GM12892 (cell line): Measurements from ENCODE around the gene CAMKK1.
A peak's percentile ranks its signal among the peaks of the same experiment; 100 is the strongest.

Experiments used
- DNase-seq: peaks from one replicate; pipeline ENCODE4 v3.0.0; 2011; ENCODE audit not compliant: insufficient read length
- FAIRE-seq: peaks from 2 replicates; lab custom pipeline; 2011; peaks lifted over from hg19 to GRCh38; lab: Jason Lieb, UNC
- POLR2A ChIP-seq: IDR thresholded peaks from 2 replicates; pipeline ENCODE4 v1.6.1; 2011; ENCODE audit warnings: low read depth, low read length, control low read depth
- POLR2AphosphoS5 ChIP-seq: IDR thresholded peaks from 2 replicates; pipeline ENCODE4 v1.6.1; 2011; ENCODE audit warnings: low read depth, low read length, control low read depth
- TAF1 ChIP-seq: IDR thresholded peaks from 2 replicates; pipeline ENCODE4 v1.6.1; 2011; ENCODE audit warnings: low read depth, mild to moderate bottlenecking, control low read depth, low read length, borderline replicate concordance

CAMKK1 gene

GRCh38 chr17:3885970-3886369 is 6.9 kb downstream of the CAMKK1 start:
- no peak for FAIRE-seq
- no peak for DNase-seq
- TF ChIP-seq POLR2A (no peak), TAF1 (no peak), POLR2AphosphoS5 (no peak)

DNA sequence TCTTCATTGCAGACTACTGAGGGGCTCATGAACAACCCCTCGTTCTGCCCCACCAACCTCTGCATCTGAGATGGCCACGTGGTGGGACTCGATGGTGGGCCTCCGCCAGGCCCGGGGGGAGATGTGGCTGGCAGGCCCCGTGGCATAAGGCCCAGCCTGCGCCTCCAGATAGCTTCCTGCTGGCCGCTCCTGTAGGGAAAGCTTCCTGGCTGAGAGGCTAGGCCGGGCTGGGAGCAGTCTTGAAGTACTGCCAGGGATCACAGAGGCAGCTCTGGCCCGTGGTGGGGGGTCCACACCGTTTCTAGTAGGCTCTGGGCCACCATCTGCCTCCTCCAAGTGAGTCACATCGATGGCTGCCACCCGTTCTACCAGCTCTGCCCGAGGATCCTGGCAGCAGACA is 7.6 kb downstream of the CAMKK1 start:
- DNase-seq (no peak), FAIRE-seq (no peak)
- TF ChIP-seq TAF1 (no peak), POLR2A (no peak), POLR2AphosphoS5 (no peak)

DNA sequence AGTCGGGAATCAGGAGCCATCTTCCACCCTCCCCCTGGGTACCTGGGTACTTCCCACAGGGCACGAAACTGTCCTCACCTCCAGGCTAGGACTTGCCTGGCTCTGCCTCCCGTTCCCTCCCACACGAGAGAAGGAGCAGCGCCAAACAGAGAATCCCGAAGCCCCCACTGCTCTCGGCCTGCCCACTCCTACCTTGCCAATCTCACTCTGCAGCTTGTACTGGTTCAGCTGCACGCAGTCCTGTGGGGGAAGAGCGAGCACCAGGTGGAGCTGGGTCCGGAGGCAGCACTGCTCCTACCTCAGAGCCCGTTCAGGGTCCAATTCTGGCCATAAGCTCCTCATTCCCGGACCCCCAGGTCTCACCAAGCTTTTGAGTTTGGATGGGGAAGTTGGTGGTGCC is 8.7 kb downstream of the CAMKK1 start:
- FAIRE-seq (no peak), DNase-seq (no peak)
- no peak for TF ChIP-seq POLR2AphosphoS5
- TF ChIP-seq POLR2A, result no peak
- TF ChIP-seq TAF1, result no peak

DNA sequence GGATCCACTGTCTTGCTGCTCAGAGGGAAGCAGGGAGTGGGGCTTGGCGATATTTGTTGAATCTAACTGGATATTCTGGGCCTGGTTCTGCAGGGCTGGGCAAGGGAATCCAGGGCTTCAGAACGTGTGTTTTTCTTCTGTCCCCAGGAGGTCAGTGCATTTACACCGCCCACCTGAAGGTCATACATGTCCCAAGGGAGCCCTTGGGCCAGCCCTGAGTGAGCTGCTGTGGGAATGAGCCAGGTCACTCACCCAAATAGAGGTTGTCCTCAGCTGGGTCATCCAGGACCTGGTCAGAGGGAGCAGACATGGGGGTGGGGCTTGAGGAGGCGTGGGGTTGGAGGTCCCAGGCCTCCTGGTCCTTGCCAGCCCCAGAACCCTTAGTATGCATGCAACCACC is 10.6 kb downstream of the CAMKK1 start:
- TF ChIP-seq POLR2A, result no peak
- no peak for TF ChIP-seq POLR2AphosphoS5
- TF ChIP-seq TAF1, result no peak
- DNase-seq, result no peak
- no peak for FAIRE-seq

DNA sequence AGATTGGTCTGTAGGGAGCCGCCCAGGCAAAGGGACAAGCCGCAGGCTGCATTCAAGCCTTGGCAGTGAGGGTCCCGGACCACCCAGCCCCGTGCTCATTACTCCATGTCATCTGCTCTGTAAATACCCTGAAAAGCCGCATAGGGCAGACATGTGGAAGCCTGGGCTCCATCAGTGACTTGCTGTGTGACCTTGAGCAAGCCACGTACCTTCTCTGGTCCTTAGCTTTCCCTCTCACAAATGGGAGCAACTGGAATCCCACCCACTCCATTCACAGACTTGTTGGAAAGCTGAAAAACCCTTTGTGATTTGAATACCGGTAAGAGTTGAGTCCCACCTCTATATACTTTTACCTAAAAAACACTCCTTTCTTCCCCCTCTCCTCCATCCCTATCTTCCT is 11.9 kb downstream of the CAMKK1 start:
- DNase-seq (no peak), FAIRE-seq (no peak)
- TF ChIP-seq TAF1 (no peak), POLR2AphosphoS5 (no peak)

DNA sequence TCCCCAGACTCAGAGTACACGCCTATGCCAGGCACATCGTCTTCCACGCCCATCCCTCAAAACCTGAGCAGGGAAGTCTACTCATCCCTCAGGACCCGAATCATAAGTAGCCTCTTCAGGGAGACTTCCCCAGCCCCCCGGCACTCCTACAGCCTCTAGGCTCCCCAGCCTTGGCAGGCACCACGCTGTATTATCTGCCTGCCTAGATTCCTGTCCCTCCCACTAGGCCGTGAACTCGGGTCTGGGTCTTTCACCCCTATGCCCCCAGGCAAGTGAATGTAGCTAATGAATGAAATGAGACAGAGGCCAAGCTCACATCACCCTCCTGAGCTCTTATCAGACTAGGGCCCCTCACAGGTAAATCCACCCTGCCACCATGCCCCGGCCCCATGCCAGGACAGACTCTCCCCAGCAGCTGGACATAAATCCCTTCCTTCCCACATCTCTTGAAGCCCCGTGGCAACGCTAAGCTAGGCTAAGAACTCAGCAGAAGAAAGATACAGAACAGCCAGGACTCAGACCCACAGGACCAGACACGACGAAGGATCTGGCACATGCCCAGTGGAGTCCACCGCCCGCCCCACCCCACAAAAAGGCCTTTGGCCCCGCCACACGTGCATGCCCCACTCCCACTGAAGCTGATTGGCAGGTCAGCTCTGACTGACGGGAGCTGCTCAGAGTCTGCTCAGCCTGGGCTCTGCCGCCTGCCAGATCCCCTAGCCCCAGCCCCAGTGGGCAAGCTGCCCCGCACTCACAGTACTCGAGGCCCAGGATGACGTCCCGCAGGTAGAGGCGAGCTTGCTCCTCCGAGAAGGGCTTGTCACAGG is 13.0 kb downstream of the CAMKK1 start:
- FAIRE-seq, result no peak
- TF ChIP-seq POLR2A (no peak), POLR2AphosphoS5 (no peak), TAF1 (no peak)
- DNase-seq, result no peak

DNA sequence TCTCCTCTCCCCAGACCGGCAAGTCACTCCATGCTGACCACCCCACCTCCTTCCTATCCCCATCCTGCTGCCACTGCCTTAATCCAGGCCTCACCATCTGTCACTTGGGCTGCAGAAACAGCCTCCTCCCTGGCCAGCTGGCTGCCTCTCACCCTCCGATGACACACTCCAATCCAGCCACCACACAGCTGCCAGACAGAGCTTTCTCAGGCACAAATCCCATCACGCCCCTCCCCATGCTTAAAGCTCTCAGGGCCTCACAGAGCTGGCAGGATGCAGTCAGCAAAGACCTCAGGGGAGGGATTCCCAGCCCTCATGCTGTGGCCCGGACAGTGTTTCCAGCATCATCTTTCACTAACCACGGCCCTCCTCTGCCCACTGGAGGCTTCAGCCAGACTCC is 13.7 kb downstream of the CAMKK1 start:
- FAIRE-seq (no peak), DNase-seq (no peak)
- no peak for TF ChIP-seq POLR2AphosphoS5
- TF ChIP-seq POLR2A, result no peak
- TF ChIP-seq TAF1, result no peak

DNA sequence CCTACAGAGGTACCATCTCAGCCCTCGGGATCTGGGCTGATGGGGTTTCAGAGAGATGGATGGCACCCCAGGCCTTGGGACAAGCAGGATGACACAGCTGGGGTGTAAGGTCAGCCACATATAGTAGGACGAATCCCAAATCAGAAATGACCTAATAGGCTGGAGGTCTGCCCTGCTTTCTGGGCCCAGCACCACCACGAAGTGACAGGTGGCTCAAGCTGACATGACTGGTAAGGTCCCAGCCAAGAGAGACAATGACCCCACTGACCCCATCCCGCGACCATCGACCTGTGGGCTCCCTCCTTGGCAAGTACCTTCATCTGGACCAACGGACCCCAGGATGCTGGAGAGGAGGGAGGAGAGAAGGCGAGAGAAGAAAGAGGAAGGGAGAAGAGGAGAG is 15.6 kb downstream of the CAMKK1 start:
- no peak for FAIRE-seq
- no peak for DNase-seq
- TF ChIP-seq POLR2AphosphoS5 (no peak), POLR2A (no peak), TAF1 (no peak)

DNA sequence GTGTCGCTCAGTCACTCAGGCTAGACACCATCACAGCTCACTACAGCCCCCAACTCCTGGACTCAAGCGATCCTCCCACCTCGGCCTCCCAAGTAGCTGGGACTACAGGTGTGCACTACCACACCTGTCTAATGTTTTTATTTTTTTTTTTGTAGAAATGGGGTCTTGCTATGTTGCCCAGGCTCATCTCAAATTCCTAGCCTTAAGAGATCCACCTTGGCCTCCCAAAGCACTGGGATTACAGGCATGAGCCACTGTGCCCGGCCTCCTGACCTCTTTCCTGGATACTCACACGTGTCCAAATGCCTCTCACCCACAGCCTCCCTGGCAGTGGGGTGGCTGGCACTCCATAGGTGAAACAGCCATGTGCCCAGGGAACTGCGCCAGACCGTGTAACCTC is 17.5 kb downstream of the CAMKK1 start:
- TF ChIP-seq TAF1 (no peak), POLR2A (no peak), POLR2AphosphoS5 (no peak)
- no peak for FAIRE-seq

DNA sequence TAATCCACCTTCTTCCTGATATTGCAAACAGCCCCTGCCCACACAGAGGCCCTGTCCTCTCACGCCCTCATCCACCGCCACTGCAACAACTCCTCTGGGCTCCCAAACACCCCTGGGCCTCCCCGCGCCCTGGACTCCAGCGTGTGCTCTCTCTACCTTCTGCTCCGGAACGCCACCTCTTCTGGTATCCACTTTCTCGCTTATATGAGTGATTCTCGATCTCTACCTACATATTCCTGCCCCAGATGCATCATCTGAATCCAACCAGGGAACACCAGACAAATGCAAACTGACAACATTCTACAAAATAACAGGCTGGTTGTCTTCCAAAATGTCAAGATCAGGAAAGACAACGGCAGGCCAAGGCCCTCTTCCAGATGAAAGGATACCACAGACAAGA is 19.0 kb downstream of the CAMKK1 start:
- DNase-seq (no peak), FAIRE-seq (no peak)
- TF ChIP-seq POLR2A, result no peak
- no peak for TF ChIP-seq TAF1
- TF ChIP-seq POLR2AphosphoS5, result no peak

More for the DNA sequence above, 17.5 kb downstream of the CAMKK1 start:
- no peak for DNase-seq

DNA sequence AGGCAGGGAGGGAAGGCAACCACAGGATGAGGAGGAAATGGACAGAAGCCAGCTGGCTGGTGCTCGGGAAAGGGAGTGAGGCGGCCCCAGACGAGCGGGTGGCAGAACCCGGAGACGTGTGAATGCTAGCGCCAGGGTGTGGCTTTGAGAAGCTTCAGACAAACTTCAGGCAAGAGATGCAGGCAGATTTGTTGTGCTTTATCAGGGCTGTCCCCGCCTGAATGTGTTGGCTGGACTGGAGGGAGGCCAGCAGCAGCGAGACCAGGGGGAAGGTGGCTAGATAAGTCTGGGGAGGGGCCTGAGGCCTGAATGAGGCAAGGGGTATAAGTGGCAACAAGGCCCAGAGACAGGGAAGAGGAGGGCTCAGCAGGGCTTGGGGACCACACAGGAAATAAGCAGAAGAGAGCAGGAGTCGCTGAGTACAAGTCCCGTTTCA is 22.0 kb downstream of the CAMKK1 start:
- no peak for TF ChIP-seq POLR2AphosphoS5
- TF ChIP-seq TAF1, result no peak
- TF ChIP-seq POLR2A, result no peak
- DNase-seq (peak; percentile 48), FAIRE-seq (no peak)

- TF ChIP-seq POLR2AphosphoS5 (no peak), POLR2A (no peak), TAF1 (no peak)
- DNase-seq (no peak), FAIRE-seq (no peak)
These were observed 25.2 kb downstream of the CAMKK1 start for GRCh38 chr17:3867606-3868005.

DNA sequence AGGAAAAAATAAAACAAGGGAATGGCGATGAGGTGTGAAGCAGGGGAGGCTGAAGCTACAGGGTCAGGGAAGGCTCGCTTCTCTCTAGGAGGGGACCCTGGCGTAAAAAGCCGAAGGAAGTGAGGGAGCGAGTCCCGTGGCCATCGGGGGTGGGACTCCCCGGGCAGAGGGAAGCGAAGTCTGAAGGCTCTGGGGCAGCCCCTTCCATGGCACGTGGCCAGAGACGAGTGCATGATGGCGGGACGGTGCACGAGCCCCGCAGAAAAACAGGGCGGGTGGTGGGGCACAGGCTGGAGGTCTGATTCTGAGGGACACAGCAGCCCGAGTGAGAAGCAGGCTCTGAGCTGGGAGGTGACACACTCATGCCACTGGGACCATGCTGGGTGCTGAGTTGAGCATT is 25.7 kb downstream of the CAMKK1 start:
- FAIRE-seq, result no peak
- TF ChIP-seq TAF1 (no peak), POLR2AphosphoS5 (no peak), POLR2A (no peak)
- no peak for DNase-seq
